Measurements from ENCODE around the gene RASAL2. TPM values are rescaled to one million over a fixed set of nuclear protein-coding genes. Genes with fewer than 3 reads are reported as not detected.

The RASAL2 gene
- total RNA-seq, 1 donor from 2014 or later: 7.7 TPM

DNA sequence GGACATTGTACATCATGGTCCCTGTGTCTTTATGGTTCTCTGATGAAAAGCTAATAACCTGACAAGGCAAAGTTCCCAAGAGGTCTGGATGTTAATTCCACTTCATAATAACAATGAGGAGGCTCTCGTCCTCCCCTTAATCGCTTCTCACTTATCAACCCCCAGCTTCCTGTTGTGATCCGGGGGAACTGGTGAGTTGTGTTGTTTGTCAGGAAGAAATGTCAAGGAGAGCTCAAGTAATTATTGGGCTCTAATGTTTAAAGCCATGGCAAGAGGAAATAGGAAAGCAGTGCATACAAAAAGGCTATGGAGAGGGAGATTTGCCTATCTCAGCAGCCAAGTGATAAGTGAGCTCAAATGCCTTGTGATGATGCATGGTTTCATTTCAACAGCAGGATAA is 42.8 kb upstream of the RASAL2 start:
- no peak for DNase-seq (ENCODE audit: low read depth)
- H3K4me3 ChIP-seq (ENCODE audit: low read depth, low read length): no peak overlapping the region
- TF ChIP-seq, protein P1, sequence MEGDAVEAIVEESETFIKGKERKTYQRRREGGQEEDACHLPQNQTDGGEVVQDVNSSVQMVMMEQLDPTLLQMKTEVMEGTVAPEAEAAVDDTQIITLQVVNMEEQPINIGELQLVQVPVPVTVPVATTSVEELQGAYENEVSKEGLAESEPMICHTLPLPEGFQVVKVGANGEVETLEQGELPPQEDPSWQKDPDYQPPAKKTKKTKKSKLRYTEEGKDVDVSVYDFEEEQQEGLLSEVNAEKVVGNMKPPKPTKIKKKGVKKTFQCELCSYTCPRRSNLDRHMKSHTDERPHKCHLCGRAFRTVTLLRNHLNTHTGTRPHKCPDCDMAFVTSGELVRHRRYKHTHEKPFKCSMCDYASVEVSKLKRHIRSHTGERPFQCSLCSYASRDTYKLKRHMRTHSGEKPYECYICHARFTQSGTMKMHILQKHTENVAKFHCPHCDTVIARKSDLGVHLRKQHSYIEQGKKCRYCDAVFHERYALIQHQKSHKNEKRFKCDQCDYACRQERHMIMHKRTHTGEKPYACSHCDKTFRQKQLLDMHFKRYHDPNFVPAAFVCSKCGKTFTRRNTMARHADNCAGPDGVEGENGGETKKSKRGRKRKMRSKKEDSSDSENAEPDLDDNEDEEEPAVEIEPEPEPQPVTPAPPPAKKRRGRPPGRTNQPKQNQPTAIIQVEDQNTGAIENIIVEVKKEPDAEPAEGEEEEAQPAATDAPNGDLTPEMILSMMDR (conservative IDR thresholded peaks at IDR 0.05; ENCODE audit: low read depth, low read length): no peak

DNA sequence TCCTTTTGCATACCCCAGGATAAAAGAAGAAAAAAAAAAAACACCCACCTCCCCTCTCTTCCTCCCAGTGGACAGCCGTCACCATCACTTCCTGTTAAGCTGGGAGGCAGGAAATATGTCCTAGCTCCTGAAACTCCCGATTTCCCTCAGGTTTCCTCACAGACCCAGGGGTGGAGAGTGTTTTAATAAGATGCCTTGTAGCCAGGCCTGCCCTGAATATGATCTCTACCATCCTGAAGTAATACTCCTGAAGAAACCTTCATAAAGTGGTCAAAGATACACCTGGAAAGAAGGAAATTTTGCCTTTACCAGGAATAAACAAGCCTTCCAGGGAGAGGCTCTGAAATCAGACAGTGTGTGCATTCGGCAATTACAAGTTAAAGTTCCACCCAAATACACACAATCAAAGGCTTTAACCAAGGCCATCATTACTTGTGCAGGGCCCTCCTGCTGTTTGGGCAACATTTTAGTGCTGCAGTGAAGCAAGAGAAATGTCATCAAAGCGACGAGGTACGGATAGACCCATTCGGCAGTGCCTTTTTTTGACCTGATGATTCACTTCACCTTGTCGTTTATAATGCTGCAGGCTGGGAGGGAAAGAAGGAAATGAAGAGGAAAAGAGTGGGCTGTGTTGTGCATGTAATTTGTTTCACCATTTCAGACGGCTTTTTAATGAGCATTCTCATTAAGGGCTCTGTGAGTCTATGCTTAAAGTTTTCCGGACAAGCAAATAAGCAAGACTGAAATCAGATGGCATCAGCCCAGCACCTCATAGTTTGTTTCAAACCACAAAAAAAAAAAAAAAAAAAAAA is 41.0 kb upstream of the RASAL2 start:
- peak overlapping the region; percentile 30 for H3K4me3 ChIP-seq (ENCODE audit: low read depth, low read length)
- no peak for DNase-seq (ENCODE audit: low read depth)
- TF ChIP-seq, protein P1 (conservative IDR thresholded peaks at IDR 0.05; ENCODE audit: low read depth, low read length): no peak

DNA sequence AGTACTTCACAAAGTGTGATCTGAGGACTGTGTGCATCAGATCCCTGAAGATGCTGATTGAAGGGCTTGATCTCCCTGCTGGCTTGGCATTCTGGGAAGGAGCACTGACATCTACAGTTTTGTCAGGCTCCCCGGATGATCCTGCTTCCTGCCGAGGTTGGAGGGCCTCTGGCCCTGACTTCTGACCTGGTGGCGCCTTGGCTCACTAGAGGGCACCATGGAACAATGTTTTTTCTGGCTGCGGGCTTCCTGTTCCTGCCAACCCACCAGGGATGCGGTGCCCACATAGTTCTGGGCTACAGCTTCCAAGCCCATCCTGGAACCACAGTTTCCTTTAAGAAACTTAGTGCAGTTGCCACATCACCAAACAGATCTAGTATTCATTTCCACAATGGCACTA is 38.8 kb upstream of the RASAL2 start:
- TF ChIP-seq, protein P1 (conservative IDR thresholded peaks at IDR 0.05; ENCODE audit: low read depth, low read length): peak; percentile 58
- no peak for DNase-seq (ENCODE audit: low read depth)
- no peak overlapping the region for H3K4me3 ChIP-seq (ENCODE audit: low read depth, low read length)

DNA sequence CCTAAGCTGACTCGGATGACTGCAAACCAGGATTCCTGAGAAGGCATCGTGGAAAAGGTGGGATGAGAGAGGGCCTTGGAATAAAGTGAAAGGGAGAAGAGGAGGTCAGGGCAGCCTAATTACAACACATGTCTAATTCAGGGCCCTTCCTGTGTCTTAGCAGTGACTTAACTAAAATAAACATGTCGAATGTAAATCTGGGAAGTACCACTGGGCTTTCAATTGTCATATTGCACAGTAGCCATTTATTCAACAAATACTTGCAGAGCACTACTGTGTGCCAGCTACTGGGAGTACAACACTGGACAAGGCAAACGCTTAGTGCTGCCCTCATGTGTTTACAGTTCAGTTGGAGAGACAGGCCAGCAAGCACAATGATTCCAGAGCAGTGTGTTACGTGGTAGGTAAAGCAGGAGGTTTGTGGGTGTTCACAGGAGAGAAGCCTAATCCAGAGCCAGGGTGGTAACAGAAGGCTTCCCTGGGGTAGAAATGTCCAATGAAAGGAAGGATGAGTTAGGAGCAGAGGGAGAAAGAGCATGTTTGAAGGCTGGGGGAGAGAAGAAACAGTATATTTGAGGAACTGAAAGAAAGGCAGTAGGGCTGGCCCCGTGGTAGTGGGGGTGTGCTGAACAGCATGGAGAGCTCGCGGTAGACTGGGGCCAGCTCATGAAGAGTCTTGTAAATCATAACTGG is 38.0 kb upstream of the RASAL2 start:
- TF ChIP-seq, protein P1 (conservative IDR thresholded peaks at IDR 0.05; ENCODE audit: low read depth, low read length): peak; percentile 55
- no peak for DNase-seq (ENCODE audit: low read depth)
- H3K4me3 ChIP-seq (ENCODE audit: low read depth, low read length): no peak overlapping the region

DNA sequence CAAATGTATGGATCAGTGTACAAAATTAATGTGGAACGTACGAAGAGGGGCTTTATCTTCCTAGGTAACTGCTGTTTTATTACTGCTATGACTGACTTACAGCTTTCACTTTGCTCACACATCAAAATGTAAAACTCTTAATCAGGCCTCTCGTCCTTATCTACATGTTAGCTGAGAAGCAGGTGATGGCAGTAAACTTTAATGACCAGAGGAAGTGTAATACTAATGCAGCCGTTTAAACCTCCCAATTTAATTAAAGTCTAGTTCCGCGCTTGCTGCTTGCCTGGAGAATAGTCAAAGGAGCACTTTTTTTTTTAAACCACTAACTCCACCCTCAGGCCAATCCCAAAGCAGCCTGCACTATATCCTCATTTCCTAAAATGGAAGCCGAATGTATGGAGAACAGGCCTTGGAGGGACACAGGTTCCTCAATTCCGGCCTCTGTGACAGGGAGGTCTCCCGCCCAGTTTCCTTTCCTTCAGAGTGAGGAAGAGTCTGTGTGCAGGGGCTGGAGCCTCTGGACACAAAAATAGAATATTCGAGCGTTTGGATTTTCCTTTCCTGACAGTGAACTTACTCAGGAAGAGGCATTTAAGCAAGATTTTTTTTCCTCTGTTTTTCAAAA is 36.7 kb upstream of the RASAL2 start:
- H3K4me3 ChIP-seq (ENCODE audit: low read depth, low read length): no peak overlapping the region
- TF ChIP-seq, protein P1 (conservative IDR thresholded peaks at IDR 0.05; ENCODE audit: low read depth, low read length): no peak
- DNase-seq (ENCODE audit: low read depth): no peak

DNA sequence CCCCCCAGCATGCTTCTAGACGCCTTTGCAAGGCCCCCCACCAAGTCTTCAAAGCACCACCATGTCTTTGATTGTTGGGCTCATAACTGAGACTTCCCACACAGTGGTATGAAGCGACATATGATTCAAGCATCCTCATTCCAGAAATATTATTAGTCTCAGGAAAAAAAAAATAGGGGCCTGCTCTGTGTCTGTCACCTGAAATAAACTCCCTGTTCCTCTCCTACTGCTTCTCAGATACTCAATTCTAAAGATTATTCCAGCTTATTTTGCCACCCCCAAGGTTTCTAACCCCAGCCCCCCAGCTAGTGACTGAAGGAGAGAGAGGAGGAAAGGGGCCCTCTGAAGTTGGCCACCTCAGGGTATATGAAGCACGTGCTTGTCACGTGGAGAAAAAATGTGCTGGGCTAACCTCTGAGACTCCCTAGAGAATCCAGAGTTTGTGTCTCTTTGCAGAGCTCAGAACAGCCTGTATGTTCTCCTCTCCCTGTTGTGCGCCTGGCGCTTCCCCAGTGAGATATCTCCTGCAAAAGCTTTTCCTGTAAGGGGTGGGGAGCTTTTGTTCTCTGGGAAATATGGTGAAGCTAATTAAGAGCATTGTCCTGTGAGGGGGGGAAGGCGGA is 35.9 kb upstream of the RASAL2 start:
- H3K4me3 ChIP-seq (ENCODE audit: low read depth, low read length): no peak overlapping the region
- TF ChIP-seq, protein P1 (conservative IDR thresholded peaks at IDR 0.05; ENCODE audit: low read depth, low read length): no peak
- DNase-seq (ENCODE audit: low read depth): no peak

Measured in epithelial cell of proximal tubule (primary cell).